ENCODE data around the gene SVOP. TPM values are rescaled to one million over a fixed set of nuclear protein-coding genes. Genes with fewer than 3 reads are reported as not detected.

Gene SVOP
- polyA plus RNA-seq, 3 donors: not detected

DNA sequence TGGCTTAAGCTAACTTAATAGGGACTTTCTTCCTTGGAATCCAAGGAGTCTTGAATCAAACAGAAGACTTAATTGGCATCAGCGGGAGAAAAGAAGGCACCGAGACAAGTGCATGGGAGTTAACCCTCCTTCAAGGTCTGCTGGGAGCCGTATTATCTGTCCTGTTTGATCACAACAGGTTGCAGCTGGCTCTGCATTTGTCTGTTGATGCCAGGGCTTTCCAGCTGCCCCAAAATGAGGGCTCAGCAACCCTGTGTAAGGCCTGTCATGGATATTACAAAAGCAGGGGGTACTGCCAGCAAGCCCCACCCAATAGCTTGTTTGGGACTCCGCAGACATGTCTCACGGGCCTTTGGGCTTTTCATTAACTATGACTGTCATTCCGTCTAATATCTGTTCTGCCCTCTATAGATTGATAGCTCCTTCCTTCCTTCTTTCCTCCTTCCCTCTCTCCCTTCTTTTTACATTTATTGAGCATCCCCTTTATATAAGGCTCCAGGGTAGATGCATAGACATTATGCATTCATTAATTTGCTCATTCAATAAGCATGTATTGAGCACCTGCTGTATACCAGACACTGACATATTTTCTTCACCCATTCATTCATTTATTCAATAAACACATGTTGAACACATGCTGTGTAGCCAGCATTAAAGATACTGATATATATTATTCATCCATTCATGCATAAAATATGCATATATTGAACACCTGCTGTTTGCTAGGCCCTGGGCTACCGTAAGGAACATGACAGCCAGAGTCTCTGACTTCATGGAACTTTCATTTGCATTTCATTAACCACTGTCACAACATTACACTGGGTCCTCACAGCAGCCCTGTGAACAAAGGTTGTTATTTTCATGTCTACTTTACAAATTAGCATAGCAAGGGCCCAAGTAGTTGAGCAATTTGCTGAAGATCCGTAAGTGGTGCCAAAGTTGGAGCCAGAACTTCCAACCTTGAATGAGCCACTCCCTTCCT is 56.2 kb downstream of the SVOP start:
- no peak overlapping the region for H3K27ac Mint-ChIP-seq
- H3K27me3 Mint-ChIP-seq (ENCODE audit: low read depth in 3 of 3): peaks cover 0 to 8% (median 4%) of the 10 kb centered on the region in 3 donors
- no peaks in the 10 kb centered on the region for H3K27me3 ChIP-seq (ENCODE audit: control insufficient read depth in 2 of 2, insufficient read depth in 2 of 2, low read length in 2 of 2)

DNA sequence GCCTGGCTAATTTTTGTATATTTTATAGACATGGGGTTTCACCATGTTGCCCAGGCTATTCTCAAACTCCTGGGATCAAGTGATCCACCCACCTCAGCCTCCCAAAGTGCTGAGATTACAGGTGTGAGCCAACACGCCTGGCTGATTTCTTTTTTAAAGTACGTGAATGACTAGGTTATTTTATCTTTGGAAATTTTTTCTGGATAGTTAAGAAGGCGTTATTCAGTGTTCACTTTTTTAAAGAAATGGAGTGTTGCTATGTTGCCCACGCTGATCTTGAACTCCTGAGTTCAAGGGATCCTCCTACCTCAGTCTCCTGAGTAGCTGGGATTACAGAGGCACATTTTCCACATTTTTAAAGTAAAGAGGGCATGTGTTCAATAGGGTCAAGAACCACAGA is 58.6 kb downstream of the SVOP start:
- Histone ChIP-seq H3K36me3 (replicated peaks in 1 of 2; ENCODE audit: control insufficient read depth in 1 of 2, insufficient read depth in 2 of 2, low read length in 2 of 2) (no peaks in the 10 kb centered on the region), H3K27me3 (ENCODE audit: control insufficient read depth in 2 of 2, insufficient read depth in 2 of 2, low read length in 2 of 2) (no peaks in the 10 kb centered on the region), H2AFZ (ENCODE audit: insufficient read depth, low read depth, low read length, poor library complexity, severe bottlenecking) (no peak overlapping the region), H3K79me2 (ENCODE audit: insufficient read depth, low read length) (no peaks in the 10 kb centered on the region), H3K4me1 (ENCODE audit: control insufficient read depth in 1 of 2, insufficient read depth in 2 of 2, low read length in 2 of 2) (no peaks in the 10 kb centered on the region), H3K4me2 (replicated peaks; ENCODE audit: extremely low read depth, low read length, poor library complexity, severe bottlenecking) (no peak overlapping the region), H3K4me3 (replicated peaks in 1 of 3; ENCODE audit: low read depth in 2 of 3, low read length in 3 of 3) (no peak overlapping the region), H3K27ac (ENCODE audit: low read depth in 1 of 2, low read length in 2 of 2) (no peak overlapping the region), H3K9me3 (replicated peaks in 1 of 2; ENCODE audit: control insufficient read depth in 1 of 2, insufficient read depth in 1 of 2, low read length in 2 of 2) (no peaks in the 10 kb centered on the region), H4K20me1 (ENCODE audit: insufficient read depth, low read length) (no peaks in the 10 kb centered on the region), H3K9ac (ENCODE audit: insufficient read depth, low read length, poor library complexity, severe bottlenecking) (no peak overlapping the region)
- Mint-ChIP-seq H3K36me3 (no peaks in the 10 kb centered on the region), H3K4me3 (no peak overlapping the region), H3K4me1 (no peaks in the 10 kb centered on the region), H3K27me3 (ENCODE audit: low read depth in 3 of 3) (peaks cover 0 to 4% (median 3%) of the 10 kb centered on the region in 3 donors), H3K9me3 (no peaks in the 10 kb centered on the region), H3K27ac (no peak overlapping the region)
- intact Hi-C loops (cut with micrococcal nuclease): loop anchor here in 1 of 2 donors (10.0 kb wide), 1 partner anchor 123 kb away; no protein-coding TSS in a partner anchor
- TF ChIP-seq CTCF (IDR thresholded peaks at IDR 0.05): no peak
- no CpG with 5 or more reads among the region's 4 CpGs for WGBS (ENCODE audit: insufficient coverage)
- no peak for DNase-seq

More for the DNA sequence above, 56.2 kb downstream of the SVOP start:
- Mint-ChIP-seq H3K36me3 (no peaks in the 10 kb centered on the region), H3K9me3 (no peaks in the 10 kb centered on the region), H3K4me1 (peaks cover 1% of the 10 kb centered on the region), H3K4me3 (no peak overlapping the region)
- Histone ChIP-seq H3K36me3 (replicated peaks in 1 of 2; ENCODE audit: control insufficient read depth in 1 of 2, insufficient read depth in 2 of 2, low read length in 2 of 2) (no peaks in the 10 kb centered on the region), H4K20me1 (ENCODE audit: insufficient read depth, low read length) (no peaks in the 10 kb centered on the region), H3K9ac (ENCODE audit: insufficient read depth, low read length, poor library complexity, severe bottlenecking) (no peak overlapping the region), H3K4me3 (replicated peaks in 1 of 3; ENCODE audit: low read depth in 2 of 3, low read length in 3 of 3) (no peak overlapping the region), H3K27ac (ENCODE audit: low read depth in 1 of 2, low read length in 2 of 2) (no peak overlapping the region), H2AFZ (ENCODE audit: insufficient read depth, low read depth, low read length, poor library complexity, severe bottlenecking) (no peak overlapping the region), H3K4me2 (replicated peaks; ENCODE audit: extremely low read depth, low read length, poor library complexity, severe bottlenecking) (no peak overlapping the region), H3K9me3 (replicated peaks in 1 of 2; ENCODE audit: control insufficient read depth in 1 of 2, insufficient read depth in 1 of 2, low read length in 2 of 2) (no peaks in the 10 kb centered on the region), H3K79me2 (ENCODE audit: insufficient read depth, low read length) (no peaks in the 10 kb centered on the region), H3K4me1 (ENCODE audit: control insufficient read depth in 1 of 2, insufficient read depth in 2 of 2, low read length in 2 of 2) (no peaks in the 10 kb centered on the region)
- 91% methylated on average over 7 of the region's 8 CpGs for WGBS (ENCODE audit: insufficient coverage)
- no peak for DNase-seq
- TF ChIP-seq CTCF (IDR thresholded peaks at IDR 0.05): no peak
- intact Hi-C loops (cut with micrococcal nuclease): loop anchor here in 1 of 2 donors (10.0 kb wide), 1 partner anchor 120 kb away; no protein-coding TSS in a partner anchor

Data from CD14-positive monocyte (primary cell).